COR-L47 (cell line): ENCODE results near the gene PCK1.
A peak's percentile ranks its signal among the peaks of the same experiment; 100 is the strongest.

Source experiments
- DNase-seq: peaks from one replicate; lab custom pipeline; 2025; lab: John Stamatoyannopoulos, UW

PCK1 gene

DNA sequence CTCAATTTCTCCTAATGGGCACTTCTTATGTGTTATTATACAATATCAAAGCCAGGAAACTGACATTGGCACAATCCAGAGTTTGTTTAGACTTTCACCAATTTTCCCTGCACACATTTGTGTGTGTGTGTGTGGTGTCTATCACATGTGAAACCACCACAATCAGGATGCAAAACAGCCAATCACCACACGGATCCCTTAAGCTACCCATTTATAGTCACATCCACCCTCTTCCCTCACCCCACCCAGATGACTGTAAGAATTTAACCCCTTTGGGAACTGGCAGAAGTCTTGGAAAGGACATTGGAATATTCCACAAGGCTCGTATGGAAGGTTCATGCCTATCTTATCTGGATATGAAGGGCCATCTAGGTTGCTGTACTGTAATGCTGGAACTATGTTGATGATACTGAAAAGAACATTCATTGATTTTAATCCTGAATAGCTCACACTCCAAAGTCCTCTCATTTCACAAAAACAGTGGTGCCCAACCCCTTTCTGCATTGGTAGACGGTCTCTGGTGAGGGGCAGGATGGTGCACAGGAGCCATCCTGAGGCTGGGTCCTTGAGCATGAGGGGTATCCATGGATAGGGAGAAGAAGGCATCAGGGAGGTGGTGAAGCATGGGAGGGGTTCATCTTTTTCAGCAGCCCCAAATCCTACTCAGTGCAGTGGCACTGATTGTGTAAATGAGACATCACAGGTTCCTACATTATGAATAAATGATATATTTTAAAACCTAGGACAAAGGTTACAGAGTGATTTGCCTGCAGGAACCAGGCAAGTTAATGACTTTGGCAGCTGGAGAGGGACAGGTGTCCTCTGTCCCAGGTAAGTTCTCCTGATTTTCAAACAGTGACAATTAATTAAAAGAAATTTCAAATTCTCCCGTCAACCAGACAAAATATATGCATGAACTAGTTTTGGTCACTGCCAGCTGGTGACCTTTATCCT lies 23.9 kb upstream of the PCK1 start:
- DNase-seq: no peak

DNA sequence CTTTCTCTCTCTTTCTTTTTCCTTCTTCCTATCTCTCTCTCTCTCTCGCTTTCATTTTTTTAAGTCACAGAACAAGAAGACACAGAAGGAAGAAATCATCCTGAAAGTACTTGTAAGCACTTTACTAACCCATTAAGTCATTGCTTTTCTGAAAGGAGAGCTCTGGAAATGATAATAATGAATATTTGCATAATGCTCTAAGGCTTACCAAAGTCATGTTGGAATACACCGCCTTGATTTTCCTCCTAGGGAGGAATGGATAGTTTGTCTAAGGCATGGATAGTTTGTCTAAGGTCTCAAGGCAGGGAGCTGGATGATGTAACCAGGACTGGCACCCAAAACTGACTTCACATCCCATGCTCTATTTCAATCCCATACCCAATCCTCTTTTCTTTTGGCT lies 23.1 kb upstream of the PCK1 start:
- DNase-seq: no peak

DNA sequence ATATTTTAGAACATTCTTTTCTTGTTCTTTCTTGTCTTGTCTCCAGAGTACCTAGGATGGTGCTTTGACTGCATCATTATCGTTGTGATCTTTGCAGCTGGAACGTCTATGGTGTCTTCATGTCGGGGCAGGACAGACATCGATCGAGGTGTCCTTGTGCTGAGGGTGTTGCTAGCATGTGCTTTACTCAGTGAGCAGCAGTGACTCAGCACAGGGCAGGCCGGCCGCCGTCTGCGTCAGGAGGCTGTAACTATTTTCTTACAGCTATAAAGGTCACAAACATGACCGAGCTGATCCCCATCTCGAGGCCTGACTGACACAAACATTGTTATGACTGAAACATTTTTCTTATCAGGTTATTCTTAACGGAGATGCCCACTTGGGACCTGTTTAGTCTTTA lies 21.0 kb upstream of the PCK1 start:
- no peak for DNase-seq

DNA sequence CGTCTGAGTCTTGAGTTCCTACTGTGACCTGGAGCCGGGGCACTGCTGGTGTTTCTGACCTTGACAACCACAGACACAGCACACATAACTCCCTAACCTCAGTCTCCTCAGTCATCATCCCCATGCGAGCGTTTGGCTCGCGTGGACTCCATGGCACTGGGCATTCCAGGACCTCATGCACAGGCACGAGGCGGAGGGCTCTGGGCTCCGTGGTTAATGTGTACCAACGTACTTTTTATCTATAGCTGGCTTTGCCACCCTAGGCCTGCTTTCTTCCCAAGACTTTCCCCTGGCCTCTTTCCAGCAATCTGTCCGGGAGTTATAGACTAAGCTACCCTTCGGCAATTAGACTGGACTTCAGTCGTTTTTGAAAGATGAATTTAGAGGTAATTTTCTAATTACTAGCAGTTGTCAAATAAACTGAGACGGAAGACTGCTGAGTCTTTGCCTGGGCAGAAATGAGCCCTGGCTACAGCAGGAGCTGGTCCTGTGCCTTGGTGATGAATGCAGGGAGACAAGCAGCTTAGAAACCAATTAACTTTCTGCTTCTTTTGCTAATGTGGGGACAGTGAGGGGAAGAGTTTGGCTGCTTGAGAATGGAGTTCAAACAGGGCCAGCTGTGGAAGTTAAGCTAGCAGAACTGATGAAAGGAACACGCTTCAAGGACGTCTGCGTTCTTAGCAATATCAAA lies 19.9 kb upstream of the PCK1 start:
- DNase-seq: no peak

DNA sequence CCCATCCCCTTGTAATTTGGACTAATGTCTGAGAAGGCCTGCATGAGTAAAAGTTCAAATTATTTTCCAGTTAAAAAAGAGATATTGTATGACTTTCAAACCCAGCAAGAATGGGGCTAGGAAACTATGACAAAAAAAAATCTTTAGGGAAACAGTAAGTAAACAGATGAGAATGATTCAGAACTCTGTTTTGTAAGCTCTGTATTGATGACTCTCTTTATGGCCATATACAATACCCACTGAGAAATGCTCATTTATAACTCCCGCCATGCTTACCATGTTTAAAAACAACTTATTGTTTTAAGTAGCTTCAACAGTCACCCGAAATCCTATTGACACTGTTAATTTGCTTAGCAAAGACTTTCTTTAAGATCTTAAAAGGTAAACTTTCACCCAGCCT lies 17.2 kb upstream of the PCK1 start:
- DNase-seq: no peak

DNA sequence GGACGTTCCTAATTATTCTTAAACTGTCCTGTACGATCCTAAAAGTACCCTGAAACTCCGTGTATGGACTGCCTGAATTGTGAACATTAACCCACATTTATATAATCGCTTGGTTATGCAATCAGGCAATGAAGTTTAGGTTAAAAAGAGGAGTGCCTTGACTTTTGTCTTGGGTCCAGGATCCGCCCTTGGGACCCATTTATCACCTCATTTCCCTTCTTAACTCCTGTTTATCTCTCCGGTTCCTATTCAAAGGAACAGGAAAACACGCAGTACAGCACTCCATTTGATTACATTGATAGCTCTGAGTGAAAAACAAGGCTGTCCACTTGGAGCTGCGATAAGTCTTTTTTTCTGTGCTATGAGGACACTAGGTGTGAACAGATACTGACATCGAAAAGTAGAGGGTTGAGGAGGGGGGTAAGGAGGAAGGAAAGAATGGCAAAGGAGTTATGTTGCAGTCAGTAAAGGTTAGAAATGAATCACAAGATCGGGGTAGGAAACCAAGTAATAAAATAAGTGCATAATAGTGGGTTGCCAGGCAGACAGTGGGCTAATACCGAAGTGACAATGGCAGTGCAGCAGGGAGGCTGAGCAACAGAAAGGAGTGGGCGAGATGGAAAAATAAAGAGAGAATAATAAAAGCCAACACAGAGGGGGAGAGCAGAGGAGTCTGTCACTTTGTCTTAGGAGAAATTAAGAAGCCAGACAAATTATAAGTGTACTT lies 15.9 kb upstream of the PCK1 start:
- DNase-seq: no peak

DNA sequence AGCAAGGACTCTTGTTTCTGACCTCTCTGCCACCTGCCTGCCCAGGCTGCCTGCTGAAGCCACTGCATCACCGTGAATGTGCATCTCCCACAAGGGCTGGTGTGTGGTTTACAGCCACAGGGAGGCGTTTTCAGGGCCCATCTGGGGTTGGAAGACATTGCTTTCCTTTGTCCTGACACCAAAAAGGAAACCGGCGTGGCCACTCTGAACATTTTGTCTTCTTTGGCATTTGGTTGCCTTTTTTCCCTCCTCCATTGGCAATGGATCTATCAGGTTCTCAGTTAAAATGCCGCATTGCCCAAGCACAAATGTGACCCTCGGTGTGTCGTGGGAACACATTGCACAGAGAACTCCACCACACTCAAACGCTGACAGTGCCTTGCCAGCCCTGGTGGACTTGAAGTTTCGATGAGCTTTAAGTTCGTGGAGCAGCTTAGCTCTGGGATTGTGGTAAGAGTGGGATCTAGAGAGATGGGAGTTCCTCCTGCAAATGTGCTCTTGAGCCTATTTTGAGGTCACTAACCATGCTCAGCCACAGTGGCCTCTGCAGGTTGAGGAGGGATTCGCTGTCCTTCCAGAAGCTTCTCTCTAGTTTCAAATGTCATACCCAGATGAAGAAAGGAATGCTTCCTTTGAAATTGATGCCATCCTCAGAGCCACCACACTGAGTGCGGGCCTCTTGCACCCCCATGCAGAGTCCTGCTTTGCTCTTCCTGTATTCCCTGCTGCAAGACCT lies 14.8 kb upstream of the PCK1 start:
- no peak for DNase-seq

DNA sequence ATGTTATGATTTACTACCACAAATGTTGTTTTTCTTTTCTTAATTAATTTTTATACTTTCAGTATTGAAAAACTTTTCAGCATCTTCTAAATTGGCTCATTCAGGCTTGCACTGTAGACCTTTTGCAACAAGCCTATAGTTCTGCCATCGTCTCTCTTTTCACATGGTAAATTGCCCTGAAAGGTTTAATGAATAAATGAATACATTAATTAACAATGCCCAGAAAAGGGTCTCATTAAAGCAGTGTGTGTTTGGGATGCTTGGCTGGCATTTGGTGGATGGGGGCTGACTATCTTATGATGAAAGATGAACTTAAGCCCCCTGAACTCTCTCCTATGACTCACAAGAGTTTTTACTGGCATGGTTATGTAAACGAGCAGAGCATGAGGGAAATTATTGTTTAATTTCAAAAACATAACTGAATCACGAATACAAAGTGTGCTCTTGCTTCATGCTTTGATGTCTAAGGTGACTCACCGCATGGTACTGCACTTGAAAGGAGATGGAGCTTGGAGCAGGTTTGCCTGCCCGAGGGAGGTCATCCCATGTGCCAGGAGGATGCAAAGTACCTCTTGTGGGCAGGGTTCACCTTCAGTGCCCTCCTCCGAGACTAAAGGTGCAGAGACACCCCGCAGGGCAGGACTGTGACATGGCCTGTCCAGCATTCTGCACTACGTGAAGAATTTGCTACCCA lies 13.8 kb upstream of the PCK1 start:
- DNase-seq: no peak

DNA sequence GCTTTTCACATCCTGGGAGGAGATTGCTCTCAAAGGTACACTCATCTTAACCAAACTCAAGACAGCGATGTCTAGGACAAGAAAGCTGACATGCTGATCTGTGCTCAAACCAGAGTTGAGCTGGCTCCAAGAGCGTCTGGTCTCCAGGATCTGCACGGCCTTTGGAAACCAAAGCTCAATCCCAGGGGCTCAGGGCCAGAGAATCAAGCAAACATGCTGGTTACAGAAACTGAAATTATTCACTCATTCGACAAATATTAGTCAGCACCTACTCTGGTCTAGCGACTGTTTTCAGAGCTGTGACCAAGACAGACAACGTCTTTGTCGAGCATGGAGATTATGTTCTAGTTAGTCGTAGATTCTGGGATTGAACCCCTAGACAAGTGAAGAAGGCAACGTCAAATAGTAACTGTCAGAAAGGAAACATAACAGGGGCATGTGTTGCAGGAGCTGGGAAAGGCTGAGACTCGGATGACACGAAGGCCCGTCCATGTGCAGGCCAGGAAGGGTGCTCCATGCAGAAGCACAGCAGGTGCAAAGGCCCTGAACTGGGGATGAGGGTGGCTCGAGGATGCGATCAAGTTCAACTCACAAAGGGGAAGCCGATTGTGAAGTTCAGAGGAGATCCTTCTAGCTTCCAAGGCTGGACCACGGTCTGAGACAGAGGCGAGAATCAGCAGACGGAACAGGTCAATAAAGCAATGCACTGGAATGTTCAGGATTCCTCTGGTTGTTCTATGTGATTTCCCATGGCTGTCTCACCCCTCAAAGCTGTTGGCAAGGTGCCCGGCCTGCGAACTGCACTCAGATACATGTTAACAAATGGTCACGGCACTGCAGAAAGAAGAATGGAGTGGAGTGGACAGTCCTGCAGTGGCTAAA lies 12.5 kb upstream of the PCK1 start:
- DNase-seq: no peak

DNA sequence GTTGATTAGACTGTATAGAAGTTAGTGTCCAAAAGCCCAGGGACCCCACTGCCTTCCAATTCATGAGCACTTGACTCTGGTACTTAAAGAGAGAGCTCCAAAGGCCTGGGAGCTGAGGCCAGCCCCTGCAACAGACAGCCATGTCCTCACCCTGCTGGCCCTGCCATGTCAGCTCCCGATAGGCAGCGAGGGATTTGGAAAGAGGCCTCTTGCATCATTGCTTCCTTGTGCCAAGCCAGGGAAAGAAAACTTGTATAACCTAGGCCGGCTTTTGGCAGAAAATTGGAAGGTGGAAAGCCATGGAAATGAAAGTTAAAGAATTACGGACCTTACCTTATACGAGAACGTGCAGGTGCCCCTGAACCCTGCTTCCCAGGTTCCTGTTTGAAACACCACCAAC lies 8.4 kb upstream of the PCK1 start:
- DNase-seq: no peak

DNA sequence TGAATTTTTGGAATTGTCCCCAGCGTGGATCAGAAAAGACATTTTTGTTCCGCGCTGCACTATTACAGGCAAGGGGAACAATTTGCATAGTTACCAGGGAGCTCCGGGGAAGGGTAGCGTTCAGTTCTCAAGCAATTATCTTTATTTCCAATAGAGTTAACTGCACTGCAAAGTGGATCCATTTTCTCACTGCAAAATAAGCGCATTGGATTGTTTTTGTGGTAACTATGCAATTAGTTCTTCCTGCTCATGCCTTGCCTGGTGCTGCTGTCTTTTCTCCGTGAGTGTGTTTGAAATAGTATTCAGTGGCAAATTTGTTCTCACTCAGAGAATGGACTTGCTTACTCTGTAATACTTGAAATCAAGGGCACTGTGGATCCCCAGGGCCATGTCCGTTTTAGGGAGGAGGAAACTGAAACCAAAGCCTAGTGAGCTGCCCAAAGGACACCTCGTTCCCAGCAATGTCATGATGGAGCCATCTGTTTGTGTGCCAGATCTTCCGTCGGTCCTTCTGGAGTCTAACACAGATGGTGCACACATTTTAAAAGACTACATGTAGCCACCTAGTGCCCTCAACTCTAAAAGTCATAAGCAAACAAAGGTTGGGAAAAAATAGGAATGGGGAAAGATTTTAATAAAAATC lies 7.4 kb upstream of the PCK1 start:
- DNase-seq: peak; percentile 27

DNA sequence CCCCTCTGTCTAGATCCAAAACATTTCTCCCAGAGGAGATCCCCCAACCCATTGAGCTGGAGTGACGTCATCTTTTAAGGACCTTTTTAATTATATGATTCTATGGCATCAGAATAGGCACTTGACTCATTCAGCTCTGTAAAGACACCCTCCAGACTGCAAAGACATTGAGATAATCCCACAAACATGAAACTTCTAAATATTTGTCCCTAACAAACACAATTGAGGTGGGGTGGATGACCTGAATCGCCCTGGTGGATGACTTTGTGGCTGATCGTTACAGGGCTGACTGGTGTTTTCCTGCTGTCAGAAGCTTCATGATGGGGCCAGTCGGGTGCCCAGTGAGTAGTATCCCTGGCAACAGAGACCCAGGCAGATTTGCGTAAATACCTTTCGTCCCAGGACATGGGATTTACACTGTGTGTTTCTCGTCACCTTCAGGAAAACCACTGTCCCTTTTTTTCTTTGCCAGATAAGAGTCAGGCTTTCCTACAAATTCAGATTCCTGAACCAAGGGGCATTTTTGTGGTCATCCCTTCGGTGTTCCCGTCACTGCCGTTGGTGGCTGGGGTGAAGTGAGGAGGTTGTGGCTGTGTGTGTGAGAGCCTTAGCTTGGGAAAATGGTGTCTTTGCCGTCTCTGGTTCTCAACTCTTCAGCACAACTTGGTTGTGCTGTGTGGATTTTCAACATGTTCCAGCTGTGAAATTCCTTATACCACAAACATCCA lies 5.3 kb upstream of the PCK1 start:
- no peak for DNase-seq

DNA sequence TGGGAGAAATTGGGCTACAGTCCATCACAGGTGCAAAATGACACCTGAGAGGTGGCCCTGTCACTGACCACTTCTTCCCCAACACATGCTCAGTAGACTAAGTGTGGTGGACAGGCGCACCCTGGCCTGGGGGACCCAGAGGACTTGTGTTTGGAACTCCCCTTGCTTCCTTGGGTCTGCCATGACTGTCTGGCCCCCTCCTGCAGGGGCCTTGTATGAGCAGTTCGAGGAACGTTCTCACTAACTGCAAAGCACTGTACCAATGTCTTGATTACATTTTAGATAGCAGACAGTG lies 4.0 kb upstream of the PCK1 start:
- no peak for DNase-seq

DNA sequence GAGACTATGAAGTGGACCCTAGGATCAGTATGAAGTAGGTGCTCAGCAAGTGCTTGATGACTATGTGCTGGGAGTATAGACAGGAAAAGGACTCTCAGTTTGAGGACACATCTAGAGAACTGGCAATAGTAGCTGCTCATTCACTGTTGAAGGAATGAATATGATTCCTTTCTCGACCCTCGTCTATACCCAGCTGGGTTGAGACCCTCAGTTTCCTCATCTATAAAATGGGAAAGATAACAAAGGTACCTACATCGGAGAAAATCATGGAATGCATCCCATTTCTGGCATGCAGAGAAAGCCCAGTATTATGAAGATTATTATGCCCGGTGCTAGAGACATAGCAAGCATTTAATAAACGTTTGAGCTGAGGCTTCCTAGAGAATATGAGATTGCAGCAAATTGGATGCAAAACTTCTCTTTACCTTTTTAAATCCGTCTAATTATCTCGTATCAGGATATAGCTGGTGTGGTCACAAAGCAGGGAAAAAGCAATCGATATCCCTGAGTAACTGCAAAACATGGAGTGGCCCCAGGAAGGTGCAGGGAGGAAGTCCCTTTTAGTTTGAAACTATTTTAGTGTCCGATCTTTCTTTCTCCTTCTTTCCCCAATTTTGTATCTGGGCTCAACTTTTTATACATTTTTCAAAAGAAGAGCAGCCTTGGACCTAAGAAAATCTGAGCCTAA lies 2.8 kb upstream of the PCK1 start:
- no peak for DNase-seq

DNA sequence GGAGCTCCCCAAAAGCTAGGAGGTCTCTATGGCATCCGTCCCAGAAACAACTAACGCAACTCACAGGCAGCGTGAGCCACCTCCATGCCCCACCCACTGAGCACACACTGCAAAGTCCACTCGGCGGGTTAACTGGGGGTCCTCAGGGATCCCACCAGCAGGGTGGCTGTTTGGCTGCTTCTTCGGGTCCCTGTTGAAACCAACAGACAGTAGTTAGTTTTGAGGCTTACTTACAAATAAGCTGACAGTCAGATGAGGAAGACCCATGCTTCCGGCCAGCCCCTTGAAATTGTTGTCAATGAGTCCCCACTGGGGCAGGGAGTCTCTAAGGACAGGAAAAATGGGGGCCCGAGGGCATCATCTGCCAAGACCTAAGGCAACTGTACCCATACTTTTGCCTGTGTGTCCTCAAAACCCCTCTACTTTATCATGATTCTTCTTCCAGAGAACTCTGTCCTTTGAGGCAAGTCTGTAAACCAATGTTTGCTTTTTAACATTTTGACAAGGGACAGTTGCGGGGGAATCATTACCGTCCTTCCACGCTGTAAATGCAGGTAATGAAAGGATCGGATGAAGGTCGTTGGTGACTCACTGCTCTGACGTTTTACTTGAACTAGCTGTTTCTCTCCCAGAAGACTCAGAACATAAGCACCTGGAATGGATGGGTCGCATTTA lies 2.2 kb upstream of the PCK1 start:
- no peak for DNase-seq

DNA sequence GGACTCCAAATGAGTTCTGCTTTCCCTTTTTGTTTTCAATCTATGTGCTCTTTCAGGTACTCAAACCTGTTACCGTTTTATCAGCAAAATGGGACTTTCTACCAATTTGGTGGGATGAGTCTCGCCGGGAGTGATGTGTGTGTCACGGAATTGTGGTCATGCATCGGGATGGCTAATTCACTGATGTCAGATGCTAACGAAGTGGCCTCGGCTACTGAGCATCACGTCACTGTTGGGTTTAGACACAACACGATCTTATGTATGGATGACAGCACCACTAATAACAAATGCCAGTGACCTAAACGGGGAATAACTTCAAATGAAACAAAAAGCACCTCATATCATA lies 1.6 kb upstream of the PCK1 start:
- no peak for DNase-seq

DNA sequence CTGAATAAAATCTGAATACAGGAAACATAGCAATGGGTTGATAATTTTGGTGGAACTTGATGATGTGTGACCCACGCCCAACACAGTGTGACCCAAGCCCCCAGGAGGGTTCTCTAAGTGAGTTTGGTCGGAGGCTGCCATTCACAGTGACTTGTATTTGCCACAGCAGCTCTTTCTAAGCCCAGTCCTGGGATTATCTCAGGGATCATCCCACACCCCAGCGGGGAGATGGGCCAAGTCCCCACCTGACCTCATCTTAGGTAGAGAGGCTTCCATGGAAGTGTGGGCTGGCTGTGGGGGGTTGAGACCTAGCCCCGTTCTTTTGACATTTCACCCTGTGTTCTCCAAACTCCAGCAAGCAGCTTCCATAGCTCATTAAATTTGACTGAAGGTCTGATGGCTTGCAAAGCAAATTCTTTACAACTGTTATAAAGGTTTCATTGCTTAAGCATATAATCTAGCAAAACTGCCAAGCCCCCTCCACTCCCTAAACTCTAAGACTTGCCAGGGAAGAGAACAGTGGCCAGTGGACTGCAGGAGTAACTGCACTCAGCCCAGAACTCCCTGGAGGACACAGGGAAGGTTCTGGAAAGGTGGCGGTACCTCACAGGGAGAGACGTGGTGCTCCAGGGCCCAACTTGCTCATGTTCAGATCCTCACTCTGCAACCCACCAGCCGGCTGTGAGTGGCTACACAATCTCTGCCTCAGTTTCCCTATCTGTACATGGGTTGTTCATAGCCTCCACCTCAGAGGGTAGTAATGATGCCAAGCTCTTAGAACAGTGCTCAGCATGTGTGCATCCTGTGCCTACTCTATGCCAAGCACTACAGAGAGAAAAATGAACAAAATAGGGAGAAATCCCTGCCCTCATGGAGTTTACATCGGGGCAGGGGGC lies 1.0 kb upstream of the PCK1 start:
- DNase-seq: no peak
